ENCODE results near the gene POLR2M. TPM values are rescaled to one million over a fixed set of nuclear protein-coding genes. Genes with fewer than 3 reads are reported as not detected.

The POLR2M gene
- total RNA-seq, 1 experiment from 2014 or later, result 86.2 TPM

GRCh38 chr15:57690341-57690966, 16.1 kb upstream of the POLR2M start:
- DNase-seq (ENCODE audit: low read depth, low spot score), result no peak
- Histone ChIP-seq H3K9me3 (ENCODE audit: control insufficient read depth in 1 of 2, insufficient read depth in 1 of 2, low read depth in 1 of 2, low read length in 2 of 2) (no peaks in the 10 kb centered on the region), H3K4me1 (ENCODE audit: control insufficient read depth in 1 of 2, insufficient read depth in 2 of 2, low read length in 2 of 2) (peaks cover 0 to 2% of the 10 kb centered on the region in 2 experiments; a peak in 1 of 4 replicates), H3K4me2 (ENCODE audit: low read length) (no peak overlapping the region), H3K9me2 (ENCODE audit: insufficient read depth) (no peaks in the 10 kb centered on the region), H3K27ac (ENCODE audit: low read depth, low read length) (no peak overlapping the region), H3K4me3 (replicated peaks in 1 of 2; ENCODE audit: low read depth in 1 of 2, low read length in 2 of 2) (no peak overlapping the region), H3K36me3 (ENCODE audit: control insufficient read depth in 1 of 2, insufficient read depth in 2 of 2, low read length in 2 of 2) (no peaks in the 10 kb centered on the region), H2AFZ (ENCODE audit: low read depth, low read length, poor library complexity, severe bottlenecking) (no peak overlapping the region), H3K79me2 (ENCODE audit: insufficient read depth, low read length) (no peaks in the 10 kb centered on the region), H4K20me1 (ENCODE audit: insufficient read depth) (no peaks in the 10 kb centered on the region), H3K27me3 (ENCODE audit: insufficient read depth, low read length) (no peaks in the 10 kb centered on the region), H3K9ac (ENCODE audit: low read length) (no peak overlapping the region)
- BruUV-seq (replicated peaks), result no TSS peak
- ATAC-seq, result no peak
- no peak for TF ChIP-seq JUND (IDR thresholded peaks at IDR 0.05)
- TF ChIP-seq CBX3 (IDR thresholded peaks at IDR 0.05; ENCODE audit: low read depth), result no peak
- no peak for TF ChIP-seq FOSL1 (IDR thresholded peaks at IDR 0.05; ENCODE audit: low read depth)
- TF ChIP-seq ELF1 (IDR thresholded peaks at IDR 0.05; ENCODE audit: borderline replicate concordance, low read depth), result no peak
- no peak for TF ChIP-seq YY1 (IDR thresholded peaks at IDR 0.05; ENCODE audit: extremely low read depth, insufficient replicate concordance, low read depth, low read length)
- TF ChIP-seq ZFX (IDR thresholded peaks at IDR 0.05), result no peak
- TF ChIP-seq, protein P1, sequence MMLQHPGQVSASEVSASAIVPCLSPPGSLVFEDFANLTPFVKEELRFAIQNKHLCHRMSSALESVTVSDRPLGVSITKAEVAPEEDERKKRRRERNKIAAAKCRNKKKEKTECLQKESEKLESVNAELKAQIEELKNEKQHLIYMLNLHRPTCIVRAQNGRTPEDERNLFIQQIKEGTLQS (IDR thresholded peaks at IDR 0.05), result no peak
- no peak for TF ChIP-seq RAD21 (IDR thresholded peaks at IDR 0.05; ENCODE audit: low read depth)
- TF ChIP-seq CTCF (IDR thresholded peaks at IDR 0.05 in 2 of 3, conservative IDR thresholded peaks at IDR 0.05 in 1 of 3; ENCODE audit: borderline replicate concordance in 1 of 3, insufficient read depth in 1 of 3, low read depth in 2 of 3, low read length in 2 of 3), result no peak
- no peak for TF ChIP-seq EZH2 (IDR thresholded peaks at IDR 0.05)
- TF ChIP-seq, protein P2, sequence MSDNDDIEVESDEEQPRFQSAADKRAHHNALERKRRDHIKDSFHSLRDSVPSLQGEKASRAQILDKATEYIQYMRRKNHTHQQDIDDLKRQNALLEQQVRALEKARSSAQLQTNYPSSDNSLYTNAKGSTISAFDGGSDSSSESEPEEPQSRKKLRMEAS (IDR thresholded peaks at IDR 0.05), result no peak
- no peak for TF ChIP-seq REST (IDR thresholded peaks at IDR 0.05; ENCODE audit: low read depth)
- no peak for TF ChIP-seq ZBTB33 (IDR thresholded peaks at IDR 0.05; ENCODE audit: extremely low read depth, insufficient replicate concordance, low read length)
- no peak for TF ChIP-seq SIN3A (IDR thresholded peaks at IDR 0.05; ENCODE audit: low read depth)
- TF ChIP-seq CEBPB (IDR thresholded peaks at IDR 0.05; ENCODE audit: low read depth), result no peak
- TF ChIP-seq EZH2phosphoT487 (IDR thresholded peaks at IDR 0.05; ENCODE audit: borderline replicate concordance), result no peak
- TF ChIP-seq POLR2A (IDR thresholded peaks at IDR 0.05; ENCODE audit: borderline replicate concordance, extremely low read depth, insufficient read depth, insufficient read length), result no peak
- no peak for TF ChIP-seq ZNF274 (IDR thresholded peaks at IDR 0.05; ENCODE audit: low read depth, low read length)
- intact Hi-C loops (cut with micrococcal nuclease), result no loop called here
- ChIA-PET RAD21 (ENCODE audit: low non-redundant PET in 1 of 2, low total read pairs in 2 of 2, uncharacterized antibody in 2 of 2, unreplicated experiment in 2 of 2) (no interaction called here), CTCF (no interaction called here), POLR2A (no interaction called here)

Measured in HCT116 (cell line).